Muscle of arm (tissue), 12 donors: ENCODE measurements around the gene SMG1. TPM values are rescaled to one million over a fixed set of nuclear protein-coding genes. Genes with fewer than 3 reads are reported as not detected.
"Not testable (repeated sequence)": the region's sequence is repeated elsewhere in the genome, so short reads cannot be mapped to it uniquely, and the experiment has no call there.

Experiments
- DNase-seq: peaks from one replicate; pipeline ENCODE4 v3.0.0-alpha.2; 2013
- polyA plus RNA-seq, 12 donors: library from polyadenylated mRNA; unstranded; fragments of 120-200 nt; gene quantifications; one replicate each; pipeline ENCODE4 v1.2.1, GENCODE V29; 2013; ENCODE audit not compliant: insufficient read length in 12 of 12

SMG1 gene
- polyA plus RNA-seq, 12 donors = 32.0 to 63.2 (median 48.5) TPM

DNA sequence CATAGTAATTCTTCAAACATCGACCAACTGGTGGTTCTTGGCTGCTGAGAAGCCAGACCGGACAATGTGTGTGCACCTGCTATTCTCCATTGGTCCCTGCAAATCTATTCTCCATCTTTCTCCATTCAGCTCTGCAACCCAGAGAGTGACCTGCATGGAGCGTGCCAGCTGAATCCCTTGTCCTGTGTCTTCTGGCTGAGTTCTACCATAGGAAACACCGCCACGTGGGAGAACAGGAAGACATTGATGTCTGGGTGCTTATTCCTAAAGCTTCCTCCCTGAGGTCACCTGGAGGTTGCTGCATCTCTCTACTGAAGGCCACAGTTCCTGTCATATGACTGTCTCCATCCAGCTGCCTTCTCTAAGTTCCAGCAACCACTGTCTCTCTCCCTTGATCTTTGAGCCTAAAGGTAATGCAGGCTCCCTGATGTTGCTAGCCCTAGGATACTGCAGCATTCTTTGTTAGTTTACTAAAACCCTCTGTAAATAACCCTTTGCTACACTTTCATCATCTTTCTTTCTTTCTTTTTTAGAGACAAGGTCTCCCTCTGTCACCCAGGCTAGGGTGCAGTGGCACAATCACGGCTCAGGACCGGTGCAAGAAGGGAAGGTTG, 10.6 kb upstream of the SMG1 start:
- no peak for DNase-seq

DNA sequence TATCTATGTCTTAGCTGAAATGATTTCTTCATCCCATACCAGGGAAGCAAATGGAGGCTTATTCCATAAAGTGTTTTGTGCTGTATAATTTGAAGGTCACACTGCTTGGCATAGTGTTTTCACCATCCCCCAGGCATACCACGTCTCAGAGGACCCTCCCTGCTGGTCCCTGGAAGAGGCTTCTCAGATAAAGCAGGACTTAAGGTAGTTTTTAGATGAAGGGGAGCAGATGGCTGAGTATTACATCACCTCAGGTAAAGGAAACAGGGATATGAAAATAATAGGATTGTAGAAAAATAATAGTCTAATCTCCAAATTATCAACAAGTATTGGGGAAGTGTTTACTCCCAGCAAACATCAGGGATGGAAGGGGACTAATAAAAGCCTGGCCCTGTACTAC, 7.3 kb upstream of the SMG1 start:
- DNase-seq = no peak

DNA sequence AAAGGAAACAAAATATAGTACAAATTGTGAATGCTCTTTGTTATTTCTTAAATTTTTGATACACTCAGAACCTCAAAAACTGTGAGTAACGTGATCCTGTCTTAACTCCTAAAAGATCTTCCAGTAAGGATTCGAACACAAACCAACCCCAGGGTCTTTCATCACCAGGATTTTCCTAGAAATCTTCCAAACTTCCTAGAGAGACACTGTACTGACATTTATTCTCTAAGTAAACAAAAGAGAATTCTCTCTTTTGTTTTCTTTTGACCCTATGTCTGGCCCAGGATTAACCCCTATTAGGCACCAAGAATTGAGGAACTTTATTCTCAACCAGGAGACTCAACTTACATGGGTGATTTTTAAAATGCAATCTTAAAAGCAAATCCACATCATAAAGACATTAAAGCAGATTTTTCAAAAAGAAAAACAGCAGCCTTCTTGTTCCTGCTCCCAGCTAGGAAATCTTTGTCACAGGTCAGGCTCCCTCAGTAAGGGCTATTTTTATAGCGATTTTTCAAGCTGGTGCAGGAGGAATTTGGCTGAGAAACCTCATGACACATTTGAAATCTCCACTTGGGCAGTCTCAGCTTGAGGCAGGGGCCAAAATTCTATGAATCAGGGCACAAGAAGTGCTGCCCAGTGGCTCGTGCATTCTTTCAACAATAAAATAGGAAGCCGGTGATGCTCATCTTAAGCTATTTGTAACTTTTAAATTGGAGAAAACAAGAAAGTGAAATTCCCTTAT, 6.2 kb upstream of the SMG1 start:
- no peak for DNase-seq

DNA sequence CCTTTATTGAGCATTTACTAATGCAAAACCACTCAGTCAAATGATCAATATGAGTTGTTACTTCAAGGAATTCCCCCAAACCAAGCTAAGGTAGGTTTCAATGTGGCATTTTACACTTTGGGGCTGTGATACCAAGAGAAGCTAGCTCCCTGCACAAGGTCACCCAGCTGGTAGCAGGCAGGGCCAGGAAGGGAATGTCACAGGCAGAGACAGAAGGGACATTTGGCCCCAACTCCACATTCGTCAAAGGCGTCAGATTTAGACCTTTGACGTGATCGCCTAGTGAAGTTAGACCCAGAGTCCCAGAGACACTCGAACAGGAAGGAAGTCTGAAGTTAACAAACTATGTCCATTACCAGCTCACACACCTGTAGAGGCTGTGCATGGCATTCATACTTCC, 5.5 kb upstream of the SMG1 start:
- no peak for DNase-seq

DNA sequence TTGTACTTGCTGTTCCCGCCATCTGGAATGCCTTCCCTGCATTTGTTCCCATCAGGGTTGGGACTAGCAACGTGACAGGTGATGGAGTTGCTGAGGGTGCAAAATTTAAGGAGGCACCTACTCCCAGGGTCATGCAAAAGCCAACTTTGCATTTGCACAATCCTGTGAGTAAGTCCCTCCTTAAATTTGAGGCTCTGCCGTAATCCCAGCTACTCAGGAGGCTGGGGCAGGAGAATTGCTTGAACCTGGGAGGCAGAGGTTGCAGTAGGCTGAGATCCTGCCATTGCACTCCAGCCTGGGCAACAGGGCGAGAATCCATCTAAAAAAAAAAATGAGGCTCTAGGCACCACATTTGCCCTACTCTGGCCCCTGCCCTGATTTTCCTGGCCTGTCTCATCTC, 3.9 kb upstream of the SMG1 start:
- DNase-seq = not testable (repeated sequence)

DNA sequence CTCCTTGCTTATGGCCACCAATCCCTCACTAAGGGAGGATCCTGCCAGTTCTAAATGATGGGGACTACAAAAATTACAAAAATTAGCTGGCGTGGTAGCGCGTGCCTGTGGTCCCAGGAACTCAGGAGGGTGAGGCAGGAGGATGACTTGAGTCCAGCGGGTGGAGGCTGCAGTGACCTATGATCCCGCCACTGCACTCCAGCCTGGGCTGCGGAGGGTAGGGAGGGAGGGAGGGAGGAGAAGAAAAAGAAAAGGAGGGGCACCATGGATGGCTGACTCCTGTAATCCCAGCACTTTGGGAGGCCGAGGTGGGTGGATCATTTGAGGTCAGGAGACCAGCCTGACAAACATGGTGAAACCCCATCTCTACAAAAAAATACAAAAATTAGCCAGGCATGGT, 1.9 kb upstream of the SMG1 start:
- not testable (repeated sequence) for DNase-seq

DNA sequence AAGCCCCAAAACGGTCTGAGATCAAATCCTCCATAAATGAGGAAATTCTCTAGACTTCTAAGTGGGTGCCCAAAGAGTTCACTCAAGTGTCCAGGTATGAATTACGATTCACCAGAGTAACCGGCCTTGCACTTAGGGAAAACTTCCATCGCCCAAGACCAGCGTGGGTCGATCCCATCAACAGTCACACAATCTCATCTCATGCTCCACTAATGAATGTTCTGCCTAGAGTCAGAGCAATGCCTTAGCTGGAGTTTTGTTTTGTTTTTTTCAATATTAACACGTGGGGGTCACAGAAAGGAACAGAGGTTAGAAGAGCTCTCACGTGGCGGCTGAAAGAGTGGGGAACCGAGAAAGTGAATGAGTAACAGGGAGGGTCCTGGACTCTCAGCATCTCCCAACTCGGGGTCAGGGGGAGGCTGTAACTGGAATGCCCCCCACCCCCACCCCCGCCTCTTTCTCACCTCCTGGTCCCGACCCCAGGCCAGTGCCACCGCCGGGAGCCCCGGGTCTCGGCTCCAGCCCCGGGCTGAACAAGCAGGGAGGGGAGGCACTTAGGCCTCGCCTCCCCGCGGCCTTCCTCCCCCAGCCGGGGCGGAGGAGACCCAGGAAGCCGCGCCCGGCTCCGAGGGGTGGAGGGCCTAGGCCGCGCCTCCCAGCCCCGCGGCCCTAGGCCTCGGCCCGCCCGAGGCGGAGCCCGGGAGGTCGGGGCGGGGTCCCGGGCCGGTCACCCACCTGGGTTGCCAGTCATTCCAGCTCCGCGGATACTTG, 808 bp downstream of the SMG1 start:
- DNase-seq = peak; percentile 19

DNA sequence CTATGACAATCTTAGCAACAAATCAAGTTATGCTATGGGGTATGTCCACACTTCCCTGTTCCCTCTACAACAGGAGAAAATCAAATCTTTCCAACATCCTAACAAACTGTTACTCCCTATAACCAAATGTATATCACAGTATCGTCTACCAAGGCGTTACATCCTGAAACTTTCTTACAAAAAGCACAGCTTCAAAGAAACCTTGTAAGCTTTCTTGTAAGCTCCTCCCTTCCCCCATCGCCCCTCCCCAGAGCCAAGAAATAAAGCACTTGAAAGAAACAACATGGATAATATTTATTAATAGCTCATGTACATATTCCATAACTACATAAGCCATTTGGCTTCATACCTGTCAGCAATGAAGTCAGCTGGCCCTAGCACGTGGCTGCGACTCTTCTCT, 2.3 kb downstream of the SMG1 start:
- DNase-seq = not testable (repeated sequence)

DNA sequence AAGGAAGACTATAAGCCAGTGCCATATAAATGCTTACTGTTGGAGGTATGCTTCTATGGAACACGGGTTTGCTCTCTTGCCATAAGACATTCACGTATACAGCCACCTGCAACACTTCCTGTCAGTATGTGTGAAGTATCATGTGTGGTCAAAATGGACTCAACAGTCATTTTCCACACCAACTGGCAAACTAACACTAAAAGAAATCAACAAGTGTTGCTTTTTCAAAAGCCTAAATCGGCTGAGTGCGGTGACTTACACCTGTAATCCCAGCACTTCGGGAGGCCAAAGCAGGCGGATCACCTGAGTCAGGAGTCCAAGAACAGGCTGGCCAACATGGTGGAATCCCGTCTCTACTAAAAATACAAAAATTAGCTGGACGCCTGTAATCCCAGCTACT, 3.1 kb downstream of the SMG1 start:
- not testable (repeated sequence) for DNase-seq

DNA sequence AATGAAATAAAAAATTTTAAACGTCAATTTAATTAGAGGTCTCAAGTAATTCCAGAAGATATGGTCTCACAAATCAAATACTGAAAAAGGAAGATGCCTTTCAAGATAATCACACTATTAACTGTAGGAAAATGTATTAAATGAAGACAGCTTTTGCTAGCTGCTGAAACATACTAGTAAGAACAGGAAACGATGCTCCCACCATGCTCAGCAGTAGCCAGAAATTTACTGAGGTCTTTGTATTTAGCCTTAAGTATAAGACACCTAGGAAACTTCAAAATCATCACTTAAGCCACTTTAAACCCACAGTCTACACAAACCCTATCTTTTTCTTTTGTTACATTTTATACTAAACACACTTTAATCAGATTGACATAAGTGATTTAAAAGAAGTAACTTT, 16.6 kb downstream of the SMG1 start:
- not testable (repeated sequence) for DNase-seq

DNA sequence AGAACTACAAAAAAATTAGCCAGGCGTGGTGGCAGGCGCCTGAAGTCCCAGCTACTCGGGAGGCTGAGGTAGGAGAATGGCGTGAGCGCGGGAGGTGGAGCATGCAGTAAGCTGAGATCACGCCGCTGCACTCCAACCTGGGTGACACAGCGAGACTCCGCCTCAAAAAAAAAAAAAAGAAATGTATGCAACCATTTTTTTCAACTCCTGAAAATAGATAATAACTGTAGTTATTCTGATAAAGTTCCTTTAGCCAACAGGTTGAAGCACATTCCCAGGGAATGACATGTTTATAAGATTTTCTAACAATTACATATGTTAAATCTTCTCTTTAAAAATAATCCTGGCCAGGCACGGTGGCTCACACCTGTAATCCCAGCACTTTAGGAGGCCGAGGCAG, 17.5 kb downstream of the SMG1 start:
- not testable (repeated sequence) for DNase-seq

DNA sequence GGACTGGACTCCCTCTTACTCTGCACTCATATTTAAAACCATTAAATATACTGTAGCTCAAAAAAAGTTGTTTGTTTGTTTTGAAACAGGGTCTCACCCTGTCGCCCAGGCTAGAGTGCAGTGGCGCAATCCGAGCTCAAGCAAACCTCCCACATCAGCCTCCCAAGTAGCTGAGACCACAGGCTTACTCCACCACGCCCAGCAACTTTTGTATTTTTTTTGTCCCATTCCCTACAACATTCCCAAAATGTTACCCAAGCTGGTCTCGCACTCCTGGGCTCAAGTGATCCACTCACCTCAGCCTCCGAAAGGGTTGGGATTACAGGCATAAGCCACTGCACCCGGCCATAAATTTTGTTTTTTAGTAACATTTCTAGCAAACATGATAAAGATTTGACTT, 23.4 kb downstream of the SMG1 start:
- DNase-seq = not testable (repeated sequence)

DNA sequence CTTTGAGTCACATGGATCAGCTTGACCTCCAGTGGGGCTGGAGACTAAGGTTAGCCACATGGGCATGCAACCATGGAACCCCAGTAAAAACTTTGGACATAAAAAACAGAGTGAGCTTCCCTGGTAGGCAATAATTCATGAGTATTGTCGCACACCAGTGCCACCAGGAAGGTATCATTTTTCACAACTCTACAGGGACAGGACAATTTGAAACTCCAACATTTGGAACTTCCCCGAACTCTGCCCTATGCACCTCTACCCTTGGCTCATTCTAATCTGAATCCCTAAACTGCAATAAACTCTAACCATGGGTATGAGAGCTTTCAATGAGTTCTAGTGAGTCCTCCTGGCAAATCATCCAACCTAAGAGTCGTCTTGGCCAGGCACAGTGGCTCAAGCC, 24.2 kb downstream of the SMG1 start:
- not testable (repeated sequence) for DNase-seq

DNA sequence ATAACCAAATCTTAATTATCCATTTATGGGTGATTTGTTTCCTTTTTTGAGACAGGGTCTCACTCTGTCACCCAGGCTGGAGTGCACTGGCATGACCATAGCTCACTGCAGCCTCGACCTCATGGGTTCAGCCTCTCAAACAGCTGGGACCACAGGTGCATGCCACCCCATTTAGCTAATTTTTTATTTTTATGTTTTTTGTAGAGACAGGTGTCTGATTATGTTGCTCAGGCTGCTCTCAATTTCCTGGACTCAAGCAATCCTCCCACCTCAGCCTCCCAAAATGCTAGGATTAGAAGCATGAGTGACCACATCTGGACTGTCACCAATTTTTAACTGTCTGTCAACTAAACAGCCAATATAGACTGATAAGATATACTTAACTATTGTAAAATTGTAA, 25.0 kb downstream of the SMG1 start:
- not testable (repeated sequence) for DNase-seq

DNA sequence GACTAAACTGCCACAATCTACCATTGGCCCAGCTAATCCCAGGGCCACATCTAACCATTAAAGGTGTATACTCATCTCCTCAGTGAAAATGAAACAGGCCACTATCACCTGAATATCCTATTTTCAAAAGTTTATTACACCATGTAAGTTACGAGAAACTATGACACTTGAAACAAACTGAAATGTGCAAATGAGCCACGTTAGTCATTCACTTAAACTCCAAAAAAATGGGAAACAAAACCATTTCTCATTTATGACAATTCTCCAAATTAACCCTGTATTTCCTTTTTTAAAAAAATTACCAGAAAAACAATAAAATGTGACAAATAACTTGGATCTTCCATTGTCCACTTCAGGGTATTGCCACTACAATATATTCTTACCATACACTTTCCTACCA, 41.8 kb downstream of the SMG1 start:
- not testable (repeated sequence) for DNase-seq

DNA sequence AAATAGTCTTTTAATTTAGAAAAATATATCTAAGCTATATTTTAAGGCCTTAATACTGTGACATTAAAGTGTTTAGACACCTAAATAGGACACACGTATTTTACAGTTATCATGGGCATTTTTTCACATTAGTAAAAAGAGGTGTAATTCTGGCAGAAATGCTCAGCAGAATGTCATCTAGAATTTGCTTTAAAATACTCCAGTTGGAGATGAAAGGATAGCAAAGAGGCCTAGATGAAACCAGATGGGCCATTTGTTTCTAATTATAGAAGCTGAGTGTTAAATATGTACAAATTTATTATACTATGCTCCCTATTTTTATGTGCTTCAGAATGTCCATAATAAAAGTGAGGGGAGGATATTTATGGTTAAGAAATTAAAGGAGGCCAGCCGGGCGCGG, 48.5 kb downstream of the SMG1 start:
- DNase-seq = not testable (repeated sequence)

DNA sequence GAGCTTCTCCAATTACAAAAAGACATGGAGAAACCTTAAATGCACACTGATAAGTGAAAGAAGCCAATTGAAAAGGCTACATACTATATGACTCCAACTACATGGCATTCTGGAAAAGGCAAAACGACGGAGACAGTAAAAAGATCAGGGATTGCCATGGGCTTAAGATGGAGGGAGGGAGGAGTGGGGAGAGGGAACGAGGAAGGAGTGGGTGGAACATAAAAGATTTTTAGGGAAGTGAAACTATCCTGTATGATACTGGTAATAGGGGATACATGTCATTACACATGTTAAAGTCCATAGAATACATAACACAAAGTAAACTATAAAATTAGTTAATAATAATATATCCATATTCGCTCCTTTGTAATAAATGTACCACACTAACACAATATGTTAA, 48.9 kb downstream of the SMG1 start:
- DNase-seq = not testable (repeated sequence)

DNA sequence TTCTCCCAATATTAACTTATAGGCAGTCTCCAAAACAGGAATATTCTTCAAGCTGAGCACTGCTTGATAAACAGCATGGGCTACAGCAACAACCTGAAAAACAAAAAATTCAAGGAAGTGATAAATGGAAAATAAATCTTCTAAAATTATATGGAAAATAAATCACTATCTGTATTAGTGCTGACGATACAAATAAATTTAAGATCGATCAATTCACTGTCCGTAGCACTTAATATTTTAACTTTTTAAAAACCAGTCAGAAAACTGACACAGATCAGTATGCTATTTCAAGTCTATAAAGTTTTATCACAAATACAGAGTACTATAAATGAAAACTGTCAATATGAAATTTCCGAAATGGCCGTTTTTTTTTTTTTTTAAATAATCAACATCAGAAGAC, 49.9 kb downstream of the SMG1 start:
- not testable (repeated sequence) for DNase-seq

DNA sequence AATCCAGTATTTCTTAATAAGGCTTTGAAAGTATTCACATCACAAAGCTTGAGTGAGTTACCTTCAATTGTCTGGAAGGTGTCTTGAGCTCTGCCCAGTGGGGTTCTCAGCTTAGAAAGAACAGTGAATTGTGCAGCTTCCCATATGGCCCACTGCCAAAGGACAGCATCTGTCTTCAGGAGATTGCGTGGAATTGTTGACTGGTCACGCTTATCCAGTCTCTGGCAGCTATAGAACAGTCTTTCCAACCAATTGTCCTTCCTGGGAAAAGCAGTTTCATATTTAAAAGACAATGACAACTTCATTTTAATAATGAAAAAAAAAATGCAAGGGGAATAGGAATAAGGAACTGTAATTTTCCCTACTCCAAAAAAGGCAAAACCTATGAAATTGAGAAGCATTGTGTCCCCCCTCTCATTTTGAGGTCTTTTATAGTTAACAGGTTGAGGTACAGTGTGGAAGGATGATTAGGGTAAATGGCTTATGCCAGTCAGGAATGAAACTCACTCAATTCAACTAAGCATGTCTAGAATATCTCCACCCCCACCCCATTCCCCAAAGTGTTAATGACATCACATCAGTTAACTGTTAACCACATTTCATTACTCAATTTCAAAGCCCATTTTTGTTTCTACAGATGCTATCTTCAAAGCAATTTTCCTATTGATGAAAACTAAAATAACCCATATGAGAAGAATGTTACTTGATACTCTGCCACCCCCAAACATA, 57.0 kb downstream of the SMG1 start:
- DNase-seq = not testable (repeated sequence)

DNA sequence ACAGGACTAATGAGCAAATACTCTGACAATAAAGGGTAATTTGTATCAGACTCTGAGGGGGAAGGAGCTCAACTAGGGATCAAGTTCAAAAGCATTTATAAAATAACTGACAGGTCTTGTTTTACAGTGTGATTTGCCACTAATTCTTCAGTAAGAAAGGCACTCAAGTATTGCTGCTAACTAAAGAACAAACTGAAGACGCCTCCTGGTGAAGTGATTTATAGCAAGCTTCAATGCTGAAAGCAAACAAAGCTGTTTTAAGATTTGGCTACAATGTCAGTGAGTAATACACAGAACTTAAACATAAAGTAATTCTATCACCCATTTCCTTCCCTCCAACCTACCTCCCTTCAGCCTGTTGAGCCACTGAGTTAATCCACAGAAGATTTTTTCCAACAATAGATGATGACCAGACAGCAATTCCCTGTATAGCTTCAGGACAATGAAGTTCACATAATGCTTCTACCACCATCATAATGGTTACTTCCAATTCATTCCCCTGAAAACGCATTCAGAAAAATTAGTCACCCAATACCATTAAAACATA, 59.9 kb downstream of the SMG1 start:
- DNase-seq = not testable (repeated sequence)

DNA sequence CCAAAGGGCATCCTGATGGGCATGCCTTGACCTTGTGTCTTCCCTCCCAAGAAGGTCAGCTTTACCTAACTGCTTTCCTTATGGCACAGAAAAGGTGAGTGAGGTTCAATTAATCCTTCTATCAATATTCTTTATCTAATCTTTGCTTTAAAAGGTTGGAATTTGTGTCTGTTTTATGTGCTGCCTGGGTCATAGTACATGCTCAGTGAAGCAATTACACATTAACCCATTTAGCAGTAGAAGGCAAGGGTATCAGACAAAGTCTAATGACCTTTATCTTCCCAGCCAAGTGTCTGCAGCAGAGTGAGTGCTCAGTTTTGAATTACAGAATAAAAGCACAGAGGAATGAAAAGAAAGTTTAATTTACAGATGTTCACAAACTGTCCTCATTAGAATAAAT, 63.3 kb downstream of the SMG1 start:
- not testable (repeated sequence) for DNase-seq

DNA sequence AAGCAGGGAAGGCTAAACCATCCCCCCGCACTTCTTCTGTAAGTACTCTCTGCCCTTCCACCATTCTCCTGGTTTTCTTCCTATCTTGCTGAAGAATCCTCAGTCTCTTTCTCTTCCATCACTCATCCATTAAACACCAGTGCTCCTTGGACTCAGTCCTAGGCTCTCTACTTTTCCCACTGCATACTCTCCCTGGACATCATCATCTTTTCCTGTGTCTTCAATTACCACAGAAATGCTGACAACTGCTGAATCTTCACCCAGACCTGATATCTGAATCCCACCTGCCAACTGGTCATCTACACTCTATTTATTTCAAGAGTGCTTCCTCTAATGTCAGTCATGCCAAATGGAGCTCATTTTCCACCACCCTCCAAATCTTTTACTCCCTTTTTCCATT, 71.0 kb downstream of the SMG1 start:
- no peak for DNase-seq
